Mucosa of descending colon (tissue), 3 donors: Measurements from ENCODE around the gene SMCHD1. TPM values are rescaled to one million over a fixed set of nuclear protein-coding genes. Genes with fewer than 3 reads are reported as not detected.

Source experiments
- ATAC-seq: fragments of 200-7000 bp; cut with Tn5 transposase; one replicate; pipeline ENCODE4 v1.9.1; 2020; ENCODE audit warnings: mild to moderate bottlenecking, moderate library complexity
- DNase-seq, 3 donors: peaks; one replicate each; pipeline ENCODE4 v3.0.0-alpha.2; 2020
- H3K36me3 ChIP-seq: fragments of 200-600 bp; one replicate; pipeline ENCODE4 v1.8.0; 2021; ENCODE audit warnings: low read depth, mild to moderate bottlenecking
- H3K4me1 ChIP-seq: fragments of 200-600 bp; one replicate; pipeline ENCODE4 v1.8.0; 2021; ENCODE audit warnings: low read depth, mild to moderate bottlenecking
- H3K4me3 ChIP-seq: fragments of 200-600 bp; one replicate; pipeline ENCODE4 v1.8.0; 2021; ENCODE audit warnings: mild to moderate bottlenecking
- H3K9me3 ChIP-seq: fragments of 200-600 bp; one replicate; pipeline ENCODE4 v1.8.0; 2021; ENCODE audit warnings: mild to moderate bottlenecking
- CTCF ChIP-seq: fragments of 200-600 bp; IDR thresholded peaks from one replicate; pipeline ENCODE4 v1.8.0; 2022; ENCODE audit warnings: antibody characterized with exemption, mild to moderate bottlenecking
- intact Hi-C, 2 donors: fragments of 100-400 bp; cut with DNase I in 1 of 2; cut with micrococcal nuclease in 1 of 2; formaldehyde crosslinking; loops; one replicate each; pipeline versions ENCODE4 v1.11.0 to v1.11.1; 2022; cut with DNase I, micrococcal nuclease
- total RNA-seq, 3 donors: library from RNA; stranded (reverse); fragmentation: NEBNext Ultra II Directional in 2 of 3; extraction: Animal tissue kit (Norgen Biotek cat#: 25700) in 2 of 3; gene quantifications; one replicate each; pipeline versions ENCODE4 v1.2.1 to v1.2.4, GENCODE V29; 2021 to 2023
- donor health status: DM: no; HTN: no; CAD: no; lungs with moderate emphysema.
- donor health status: DM: no; HTN: no; CAD: no.
- donor health status: DM: no; HTN: yes; CAD: no.

Gene SMCHD1
- total RNA-seq, 3 donors from 2014 or later, result 66.4 to 94.3 (median 83.4) TPM

- intact Hi-C loops, result no loop called here
- DNase-seq (no peak), ATAC-seq (no peak)
- no peaks in the 10 kb centered on the region for H3K36me3 ChIP-seq
- H3K9me3 ChIP-seq, result no peaks in the 10 kb centered on the region
- H3K4me3 ChIP-seq, result no peak overlapping the region
- no peaks in the 10 kb centered on the region for H3K4me1 ChIP-seq
- no peak for TF ChIP-seq CTCF
These were observed 53.8 kb downstream of the SMCHD1 start for GRCh38 chr18:2709316-2709715.

- DNase-seq (no peak), ATAC-seq (peak; percentile 47)
- Histone ChIP-seq H3K4me1 (no peaks in the 10 kb centered on the region), H3K4me3 (no peak overlapping the region), H3K36me3 (no peaks in the 10 kb centered on the region), H3K9me3 (no peaks in the 10 kb centered on the region)
- intact Hi-C loops, result no loop called here
- no peak for TF ChIP-seq CTCF
These were observed 58.6 kb downstream of the SMCHD1 start for GRCh38 chr18:2714140-2714539.

GRCh38 chr18:2715990-2716389, 60.5 kb downstream of the SMCHD1 start:
- ATAC-seq, result no peak
- no peaks in the 10 kb centered on the region for H3K4me1 ChIP-seq
- H3K9me3 ChIP-seq, result no peaks in the 10 kb centered on the region
- no peaks in the 10 kb centered on the region for H3K36me3 ChIP-seq
- H3K4me3 ChIP-seq, result no peak overlapping the region
- intact Hi-C loops, result no loop called here
- TF ChIP-seq CTCF, result no peak
- no peak for DNase-seq

- intact Hi-C loops, result no loop called here
- H3K36me3 ChIP-seq, result no peaks in the 10 kb centered on the region
- peak in 1 of 3 donors; percentile 43 for DNase-seq
- H3K4me1 ChIP-seq, result no peaks in the 10 kb centered on the region
- peak; percentile 9 for ATAC-seq
- no peak for TF ChIP-seq CTCF
- no peak overlapping the region for H3K4me3 ChIP-seq
- H3K9me3 ChIP-seq, result no peaks in the 10 kb centered on the region
These were observed 61.1 kb downstream of the SMCHD1 start for GRCh38 chr18:2716394-2717326.

GRCh38 chr18:2717407-2717806, 61.9 kb downstream of the SMCHD1 start:
- H3K4me1 ChIP-seq, result no peaks in the 10 kb centered on the region
- DNase-seq (no peak), ATAC-seq (no peak)
- no peaks in the 10 kb centered on the region for H3K9me3 ChIP-seq
- no peaks in the 10 kb centered on the region for H3K36me3 ChIP-seq
- no peak overlapping the region for H3K4me3 ChIP-seq
- no peak for TF ChIP-seq CTCF
- intact Hi-C loops, result no loop called here
